ENCODE results near the gene ZNF584. TPM values are rescaled to one million over a fixed set of nuclear protein-coding genes. Genes with fewer than 3 reads are reported as not detected.
A peak's percentile ranks its signal among the peaks of the same experiment; 100 is the strongest.

The ZNF584 gene
- total RNA-seq, 1 donor: 25.7 TPM

- Histone ChIP-seq H2AFZ (ENCODE audit: low read length) (peak within 1 kb of the TSS; percentile 99), H3K79me2 (ENCODE audit: insufficient read depth, low read length) (peaks cover 28% of the 10 kb centered on the region), H3K9me3 (ENCODE audit: low read depth, low read length) (no peaks in the 10 kb centered on the region), H3K27me3 (ENCODE audit: insufficient read depth, low read length) (no peaks in the 10 kb centered on the region), H3K27ac (ENCODE audit: low read depth, low read length) (peak within 1 kb of the TSS; percentile 72), H3K36me3 (ENCODE audit: insufficient read depth, low read length) (peaks cover 3% of the 10 kb centered on the region), H3K4me3 (ENCODE audit: insufficient read depth, low read length) (peak within 1 kb of the TSS; percentile 94), H3K4me2 (ENCODE audit: insufficient read depth, low read length) (peak within 1 kb of the TSS; percentile 95), H4K20me1 (ENCODE audit: insufficient read depth, low read length) (peaks cover 17% of the 10 kb centered on the region), H3K4me1 (ENCODE audit: insufficient read depth, low read length) (peaks cover 4% of the 10 kb centered on the region)
- peak; percentile 100 for DNase-seq (ENCODE audit: insufficient read length, low spot score, missing footprints)
- TF ChIP-seq CTCF (IDR thresholded peaks at IDR 0.05; ENCODE audit: extremely low read depth, low read depth, low read length): no peak
Observed at GRCh38 chr19:58466760-58467589, 58.5 kb downstream of the ZNF584 start, which contains the start of gene ZNF324. Gene ZNF324, plus strand, starts transcription at chr19:58467080. Its CDS starts 2,106 bp downstream, at chr19:58469186.

Small RNAs within 50 kb of the gene (small RNA-seq; reads per million reads assigned to genes)
- gene MIR4754 (not detected), gene RNA5SP473 (0.22 reads per million)

Other genes with a start within 250 kb of the ZNF584 start
- gene ZNF274, start 225.6 kb upstream of the ZNF584 start, total RNA-seq: 10.9 and 11.2 TPM in 2 replicates
- 22.1 and 32.9 TPM in 2 replicates for gene ZNF544, start 179.7 kb upstream of the ZNF584 start, total RNA-seq
- 8.7 and 8.8 TPM in 2 replicates for gene ZNF8, start 129.7 kb upstream of the ZNF584 start, total RNA-seq
- gene ERVK3-1, start 103.3 kb upstream of the ZNF584 start, total RNA-seq: 23.9 and 29.3 TPM in 2 replicates
- gene ZSCAN22, start 81.7 kb upstream of the ZNF584 start, total RNA-seq: 2.5 and 3.5 TPM in 2 replicates
- gene A1BG, start 55.2 kb upstream of the ZNF584 start, total RNA-seq: 1.1 and 1.5 TPM in 2 replicates
- 1.2 and 1.4 TPM in 2 replicates for gene ZNF497, start 45.9 kb upstream of the ZNF584 start, total RNA-seq
- 4.4 and 4.7 TPM in 2 replicates for gene ZNF837, start 27.6 kb upstream of the ZNF584 start, total RNA-seq
- gene RPS5, start 21.4 kb upstream of the ZNF584 start, total RNA-seq: 1,166 and 1,239 TPM in 2 replicates
- not detected in 2 replicates for gene RNF225, start 13.0 kb upstream of the ZNF584 start, total RNA-seq
- 8.8 and 10.1 TPM in 2 replicates for gene ZNF132, start 31.5 kb downstream of the ZNF584 start, total RNA-seq
- gene ZNF324B, start 43.0 kb downstream of the ZNF584 start, total RNA-seq: 10.5 and 11.8 TPM in 2 replicates
- 16.2 and 20.6 TPM in 2 replicates for gene ZNF324, start 58.4 kb downstream of the ZNF584 start, total RNA-seq
- 14.1 and 18.1 TPM in 2 replicates for gene ZNF446, start 67.7 kb downstream of the ZNF584 start, total RNA-seq
- 5.3 and 6.5 TPM in 2 replicates for gene SLC27A5, start 103.3 kb downstream of the ZNF584 start, total RNA-seq
- gene ZBTB45, start 111.2 kb downstream of the ZNF584 start, total RNA-seq: 6.9 and 8.5 TPM in 2 replicates
- 224 and 248 TPM in 2 replicates for gene TRIM28, start 135.4 kb downstream of the ZNF584 start, total RNA-seq
- gene CHMP2A, start 146.5 kb downstream of the ZNF584 start, total RNA-seq: 98.1 and 106 TPM in 2 replicates
- gene UBE2M, start 150.0 kb downstream of the ZNF584 start, total RNA-seq: 54.6 and 56.6 TPM in 2 replicates
- 22.7 and 23.9 TPM in 2 replicates for gene MZF1, start 164.7 kb downstream of the ZNF584 start, total RNA-seq

Measured in osteoblast (primary cell).